HCEC 1CT (cell line): ENCODE results near the gene ANXA3.
A peak's percentile ranks its signal among the peaks of the same experiment; 100 is the strongest.

Experiments used
- DNase-seq: peaks from one replicate; pipeline ENCODE4 v3.0.0-alpha.2; 2017

Gene ANXA3

GRCh38 chr4:78645853-78646757 lies 94.5 kb downstream of the ANXA3 start:
- peak; percentile 84 for DNase-seq

- no peak for DNase-seq
Measured at GRCh38 chr4:78647272-78647671, 95.7 kb downstream of the ANXA3 start.

DNA sequence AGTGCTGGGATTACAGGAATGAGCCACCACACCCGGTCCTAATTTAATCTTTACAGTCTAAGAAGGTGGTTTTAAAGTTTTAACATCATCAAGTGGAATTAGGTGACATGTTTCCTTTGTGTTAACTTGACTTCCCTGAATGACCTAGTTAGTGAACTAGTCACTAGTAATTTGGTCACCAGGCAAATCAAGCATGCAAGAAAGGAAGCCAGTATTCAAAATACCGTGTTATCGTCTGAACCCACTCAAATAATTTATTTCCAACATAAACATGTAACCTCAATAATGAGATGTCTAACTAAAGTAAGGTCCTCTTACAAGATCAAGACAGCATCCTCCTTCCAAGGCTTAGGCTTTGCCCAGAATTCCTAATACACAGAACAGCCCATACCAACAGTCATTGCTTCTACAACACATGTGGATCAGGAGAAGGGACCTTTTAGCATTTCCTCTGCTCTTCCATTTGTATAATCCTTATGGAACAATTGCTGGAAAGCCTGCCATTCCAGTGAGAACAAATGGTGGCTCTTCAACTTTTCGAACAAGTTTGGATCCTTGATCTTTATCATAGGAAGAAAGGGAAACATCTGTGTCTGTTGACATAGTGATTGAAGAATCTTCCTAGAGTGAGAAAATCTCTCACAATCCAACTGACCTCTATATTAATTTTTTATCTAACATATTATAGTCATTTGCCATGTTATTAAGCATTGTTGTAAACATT lies 97.2 kb downstream of the ANXA3 start:
- DNase-seq, result no peak

- peak; percentile 82 for DNase-seq
Measured at GRCh38 chr4:78650106-78651024, 98.8 kb downstream of the ANXA3 start.

DNA sequence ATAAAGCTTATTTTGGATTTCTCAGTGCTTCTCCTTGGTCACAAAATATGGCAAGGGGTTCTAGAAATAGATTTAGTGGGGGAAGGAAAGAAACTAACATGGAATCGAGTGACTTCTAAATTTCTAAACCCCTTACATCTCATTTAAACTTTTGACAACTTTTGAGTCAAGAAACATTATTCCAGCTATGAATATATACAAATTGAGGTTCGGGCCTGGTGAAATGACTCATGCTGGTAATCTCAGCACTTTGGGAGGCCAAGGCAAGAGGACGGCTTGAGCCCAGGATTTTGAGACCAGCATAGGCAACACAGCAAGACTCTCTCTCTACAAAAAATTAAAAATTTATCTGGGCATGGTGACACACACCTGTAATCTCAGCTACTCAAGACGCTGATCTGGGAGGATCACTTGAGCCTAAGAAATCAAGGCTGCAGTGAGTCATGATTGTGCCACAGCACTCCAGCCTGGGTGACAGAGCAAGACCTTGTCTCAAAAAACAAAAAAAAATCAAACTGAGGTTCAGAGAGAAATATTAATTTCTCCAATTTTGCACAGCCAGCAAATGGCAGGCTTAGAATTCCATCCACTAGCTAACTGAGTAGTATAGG lies 99.8 kb downstream of the ANXA3 start:
- peak; percentile 17 for DNase-seq

- DNase-seq, result no peak
Measured at GRCh38 chr4:78652282-78652876, 100.8 kb downstream of the ANXA3 start.

DNA sequence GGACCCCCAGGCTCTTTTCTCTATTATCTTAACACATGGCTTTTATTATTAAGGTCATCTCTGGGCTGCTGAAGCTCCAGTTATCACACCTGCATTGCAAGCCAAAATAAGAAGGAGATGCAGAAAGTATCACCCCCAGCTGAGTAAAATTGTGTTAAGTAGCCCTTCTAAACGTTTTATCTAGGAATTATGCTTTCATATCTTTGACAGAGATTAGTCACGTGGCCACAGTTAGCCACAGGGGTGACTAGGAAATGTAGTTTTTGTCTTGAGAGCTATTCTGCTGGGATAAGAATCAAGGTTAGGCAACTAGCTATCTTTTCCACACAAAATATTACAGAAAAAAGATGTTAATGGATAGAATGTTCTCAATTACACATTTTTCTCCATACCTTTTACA lies 102.1 kb downstream of the ANXA3 start:
- DNase-seq, result no peak

DNA sequence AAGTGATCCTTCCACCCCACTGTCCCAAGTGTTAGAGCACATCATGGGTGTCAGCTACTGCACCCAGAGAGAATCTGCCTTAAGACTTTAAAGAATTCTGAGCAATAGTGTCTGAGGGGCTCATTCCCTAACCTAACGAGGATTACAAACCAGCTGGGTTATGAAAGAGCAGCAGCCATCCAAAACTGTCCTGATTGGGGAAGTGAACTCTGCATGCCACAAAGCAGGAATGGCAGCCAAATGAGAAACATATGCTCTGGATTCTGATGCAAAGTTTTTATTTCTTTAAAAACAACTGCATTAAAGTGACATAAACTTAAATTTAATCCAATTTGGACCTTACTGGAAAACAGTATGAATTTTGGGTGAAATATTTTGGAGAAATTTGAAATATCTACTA lies 103.2 kb downstream of the ANXA3 start:
- DNase-seq, result peak; percentile 41

GRCh38 chr4:78656968-78657445 lies 105.4 kb downstream of the ANXA3 start:
- DNase-seq, result no peak

- DNase-seq, result no peak
Measured at GRCh38 chr4:78659264-78659663, 107.7 kb downstream of the ANXA3 start.

DNA sequence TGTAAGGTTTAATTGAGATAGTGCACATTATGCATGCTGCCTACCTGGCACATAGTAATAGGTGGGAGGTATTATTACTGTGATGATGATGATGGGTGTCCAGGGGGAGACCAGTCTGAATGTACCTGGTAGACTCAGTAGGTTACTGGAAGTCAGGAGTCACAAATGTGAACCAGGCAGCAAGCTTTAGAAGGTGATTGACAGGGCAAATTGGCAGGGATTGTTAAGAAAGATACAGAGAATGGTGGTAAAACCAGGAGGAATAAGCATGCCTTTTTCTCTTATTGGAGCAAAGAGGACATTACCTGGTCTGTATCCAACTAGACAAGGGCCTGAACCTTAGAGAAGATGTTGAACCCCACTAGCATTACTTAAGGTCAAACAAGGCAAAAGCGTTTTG lies 108.1 kb downstream of the ANXA3 start:
- no peak for DNase-seq
